Measurements from ENCODE around the gene AUTS2. TPM values are rescaled to one million over a fixed set of nuclear protein-coding genes. Genes with fewer than 3 reads are reported as not detected.

The AUTS2 gene
- total and polyA plus RNA-seq, 2 experiments from 2014 or later = 3.0 to 4.4 TPM

DNA sequence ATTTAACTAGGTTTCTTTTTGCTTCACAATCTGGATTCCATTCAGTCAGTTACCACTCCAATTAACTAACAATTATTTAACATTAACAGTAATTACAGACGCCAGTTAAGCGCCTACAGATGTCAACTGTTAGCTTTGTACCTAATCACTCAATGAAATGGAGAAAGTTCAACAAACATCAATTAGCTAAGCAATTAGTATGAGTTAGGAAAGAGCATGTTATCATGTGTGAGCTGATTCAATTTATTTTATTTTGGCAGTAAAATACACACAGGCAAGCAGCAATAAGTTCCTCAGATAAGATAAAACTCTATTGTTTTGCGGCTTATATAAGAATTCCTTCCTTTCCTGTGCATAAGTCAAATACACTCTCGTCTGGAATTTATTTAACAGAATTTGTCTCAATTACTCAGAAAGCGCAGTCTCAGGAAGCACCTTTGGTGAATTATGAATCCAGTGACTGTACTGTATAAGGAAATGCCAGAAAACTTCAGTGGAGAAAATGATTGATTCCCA, 1106.6 kb downstream of the AUTS2 start:
- in situ Hi-C loops (cut with MboI) = no loop called here
- no peaks in the 10 kb centered on the region for H3K36me3 ChIP-seq (ENCODE audit: low read depth)
- H3F3A ChIP-seq (ENCODE audit: insufficient read depth) = no peaks in the 10 kb centered on the region; the same call in 1 of the 2 replicates
- no peak overlapping the region for H3K27ac ChIP-seq
- 95 to 97% methylated on average over 5 of the region's 5 CpGs for WGBS, 2 experiments (ENCODE audit: low coverage in 1 of 2, low lambda C conversion rate in 2 of 2, missing lambda C conversion rate in 2 of 2)
- no peak for DNase-seq
- TF ChIP-seq EZH2phosphoT487 (IDR thresholded peaks at IDR 0.05; ENCODE audit: insufficient read depth, low read depth) = no peak
- no peak for TF ChIP-seq EZH2 (IDR thresholded peaks at IDR 0.05; ENCODE audit: insufficient read depth, poor library complexity, severe bottlenecking)
- H3K4me3 ChIP-seq = no peak overlapping the region
- H2AFZ ChIP-seq = no peak overlapping the region
- H4K20me1 ChIP-seq (ENCODE audit: insufficient read depth) = no peaks in the 10 kb centered on the region
- H3K4me2 ChIP-seq (ENCODE audit: unreplicated experiment) = no peak overlapping the region
- H3K9me3 ChIP-seq (ENCODE audit: low read depth) = no peaks in the 10 kb centered on the region
- peaks cover 59% of the 10 kb centered on the region for H3K79me2 ChIP-seq (ENCODE audit: insufficient read depth)
- no peak overlapping the region for H3K9ac ChIP-seq
- peaks cover 4% of the 10 kb centered on the region for H3K4me1 ChIP-seq (ENCODE audit: insufficient read depth)
- H3K27me3 ChIP-seq (replicated peaks; ENCODE audit: insufficient read depth) = no peaks in the 10 kb centered on the region
- H3K9me2 ChIP-seq (ENCODE audit: insufficient read depth) = no peaks in the 10 kb centered on the region

DNA sequence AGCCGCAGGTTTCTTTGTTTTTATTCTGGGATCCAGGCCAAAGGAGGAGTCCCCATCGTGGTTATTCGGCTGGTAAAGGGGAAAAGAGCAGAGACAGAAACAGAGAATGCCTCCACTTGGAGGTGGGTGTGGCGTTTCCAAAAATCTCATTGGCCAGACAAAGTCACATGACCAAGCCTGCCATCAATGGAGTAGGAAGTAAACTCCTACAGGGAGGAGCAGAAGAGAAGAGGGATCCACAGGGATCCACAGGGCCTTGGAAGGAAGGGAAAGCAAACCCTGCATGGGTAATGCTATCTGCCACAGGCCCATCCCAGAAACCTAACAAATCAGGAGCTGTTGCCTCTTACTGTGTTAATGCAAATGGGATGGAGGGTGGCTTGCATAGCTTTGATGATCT, 1107.9 kb downstream of the AUTS2 start:
- Histone ChIP-seq H2AFZ (no peak overlapping the region), H3K4me1 (ENCODE audit: insufficient read depth) (peaks cover 15% of the 10 kb centered on the region), H3K9ac (no peak overlapping the region), H3K27me3 (replicated peaks; ENCODE audit: insufficient read depth) (no peaks in the 10 kb centered on the region), H3K36me3 (ENCODE audit: low read depth) (no peaks in the 10 kb centered on the region), H3K4me3 (no peak overlapping the region), H3K9me2 (ENCODE audit: insufficient read depth) (no peaks in the 10 kb centered on the region), H4K20me1 (ENCODE audit: insufficient read depth) (no peaks in the 10 kb centered on the region), H3K27ac (no peak overlapping the region), H3F3A (ENCODE audit: insufficient read depth) (peaks cover 7% of the 10 kb centered on the region), H3K79me2 (ENCODE audit: insufficient read depth) (peaks cover 63% of the 10 kb centered on the region), H3K9me3 (ENCODE audit: low read depth) (no peaks in the 10 kb centered on the region), H3K4me2 (ENCODE audit: unreplicated experiment) (no peak overlapping the region)
- in situ Hi-C loops (cut with MboI) = no loop called here
- 92 to 99% methylated on average over 4 of the region's 4 CpGs for WGBS, 2 experiments (ENCODE audit: low coverage in 1 of 2, low lambda C conversion rate in 2 of 2, missing lambda C conversion rate in 2 of 2)
- TF ChIP-seq EZH2phosphoT487 (IDR thresholded peaks at IDR 0.05; ENCODE audit: insufficient read depth, low read depth) (no peak), EZH2 (IDR thresholded peaks at IDR 0.05; ENCODE audit: insufficient read depth, poor library complexity, severe bottlenecking) (no peak)
- no peak for DNase-seq

DNA sequence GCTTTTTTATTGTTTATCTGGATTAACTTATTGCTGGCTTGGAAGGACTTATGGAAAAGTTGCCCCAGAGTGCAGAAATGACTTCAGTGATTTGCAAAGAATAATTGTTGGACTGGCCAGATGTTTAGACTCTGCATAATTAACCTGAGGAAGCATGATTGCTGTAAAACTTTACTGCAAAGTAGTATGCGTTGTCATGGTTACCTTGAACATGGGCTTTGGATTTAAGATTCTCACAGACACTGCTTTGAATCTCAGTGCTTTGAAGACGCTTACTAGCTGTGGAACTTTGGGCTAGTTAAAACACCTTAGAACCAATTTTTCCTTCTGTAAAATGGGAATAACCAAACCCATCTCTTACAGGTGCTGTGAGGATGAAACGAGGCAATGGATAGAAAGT, 1108.4 kb downstream of the AUTS2 start:
- H3K79me2 ChIP-seq (ENCODE audit: insufficient read depth) = peaks cover 65% of the 10 kb centered on the region
- H3K9me2 ChIP-seq (ENCODE audit: insufficient read depth) = no peaks in the 10 kb centered on the region
- in situ Hi-C loops (cut with MboI) = no loop called here
- peaks cover 7% of the 10 kb centered on the region for H3F3A ChIP-seq (ENCODE audit: insufficient read depth)
- DNase-seq = no peak
- no peak overlapping the region for H3K27ac ChIP-seq
- H3K27me3 ChIP-seq (replicated peaks; ENCODE audit: insufficient read depth) = no peaks in the 10 kb centered on the region
- H3K9ac ChIP-seq = no peak overlapping the region
- 97 to 99% methylated on average over 3 of the region's 3 CpGs for WGBS, 2 experiments (ENCODE audit: low coverage in 1 of 2, low lambda C conversion rate in 2 of 2, missing lambda C conversion rate in 2 of 2)
- no peaks in the 10 kb centered on the region for H3K36me3 ChIP-seq (ENCODE audit: low read depth)
- no peaks in the 10 kb centered on the region for H4K20me1 ChIP-seq (ENCODE audit: insufficient read depth)
- no peak overlapping the region for H2AFZ ChIP-seq
- TF ChIP-seq EZH2phosphoT487 (IDR thresholded peaks at IDR 0.05; ENCODE audit: insufficient read depth, low read depth) (no peak), EZH2 (IDR thresholded peaks at IDR 0.05; ENCODE audit: insufficient read depth, poor library complexity, severe bottlenecking) (no peak)
- no peak overlapping the region for H3K4me3 ChIP-seq
- no peak overlapping the region for H3K4me2 ChIP-seq (ENCODE audit: unreplicated experiment)
- no peaks in the 10 kb centered on the region for H3K9me3 ChIP-seq (ENCODE audit: low read depth)
- peaks cover 15% of the 10 kb centered on the region for H3K4me1 ChIP-seq (ENCODE audit: insufficient read depth)

DNA sequence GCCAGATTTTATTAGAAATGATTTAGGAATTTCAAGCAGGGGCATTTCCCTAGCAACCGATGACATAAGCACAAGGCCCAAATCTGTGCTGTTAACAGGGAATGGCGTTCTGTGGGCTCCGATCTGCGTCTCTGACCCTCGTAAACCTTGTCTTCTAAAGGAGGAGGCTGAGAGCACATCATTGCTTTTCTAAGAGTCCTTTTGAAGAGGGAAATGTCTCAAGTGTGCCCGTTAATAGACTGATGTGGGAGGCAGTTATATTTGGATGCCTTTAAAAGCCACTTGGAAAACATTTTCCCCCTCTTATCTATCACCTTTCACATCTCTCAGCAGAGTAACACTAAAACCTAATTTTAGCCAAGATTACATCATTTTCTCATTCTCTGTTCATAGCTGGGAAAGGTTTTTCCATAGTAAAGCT, 1109.6 kb downstream of the AUTS2 start:
- WGBS, 2 experiments (ENCODE audit: low coverage in 1 of 2, low lambda C conversion rate in 2 of 2, missing lambda C conversion rate in 2 of 2) = 94 to 99% methylated on average over 6 of the region's 6 CpGs
- no peaks in the 10 kb centered on the region for H4K20me1 ChIP-seq (ENCODE audit: insufficient read depth)
- no peak overlapping the region for H3K4me2 ChIP-seq (ENCODE audit: unreplicated experiment)
- peaks cover 66% of the 10 kb centered on the region for H3K79me2 ChIP-seq (ENCODE audit: insufficient read depth)
- peaks cover 7% of the 10 kb centered on the region for H3F3A ChIP-seq (ENCODE audit: insufficient read depth)
- H3K9ac ChIP-seq = no peak overlapping the region
- H3K4me3 ChIP-seq = no peak overlapping the region
- no peak for DNase-seq
- no peaks in the 10 kb centered on the region for H3K9me2 ChIP-seq (ENCODE audit: insufficient read depth)
- peaks cover 15% of the 10 kb centered on the region for H3K4me1 ChIP-seq (ENCODE audit: insufficient read depth)
- H2AFZ ChIP-seq = no peak overlapping the region
- in situ Hi-C loops (cut with MboI) = no loop called here
- no peaks in the 10 kb centered on the region for H3K9me3 ChIP-seq (ENCODE audit: low read depth)
- no peaks in the 10 kb centered on the region for H3K27me3 ChIP-seq (replicated peaks; ENCODE audit: insufficient read depth)
- H3K27ac ChIP-seq = no peak overlapping the region
- H3K36me3 ChIP-seq (ENCODE audit: low read depth) = no peaks in the 10 kb centered on the region
- TF ChIP-seq EZH2 (IDR thresholded peaks at IDR 0.05; ENCODE audit: insufficient read depth, poor library complexity, severe bottlenecking) (no peak), EZH2phosphoT487 (IDR thresholded peaks at IDR 0.05; ENCODE audit: insufficient read depth, low read depth) (no peak)

All from GM23248 (cell line).